GM19035 (cell line): ENCODE results near the gene SDK1.

Source experiments
- ATAC-seq: cut with Tn5 transposase; IDR thresholded peaks from one replicate; pipeline ENCODE4 v1.9.1; 2021; ENCODE audit not compliant: unreplicated experiment

Gene SDK1

DNA sequence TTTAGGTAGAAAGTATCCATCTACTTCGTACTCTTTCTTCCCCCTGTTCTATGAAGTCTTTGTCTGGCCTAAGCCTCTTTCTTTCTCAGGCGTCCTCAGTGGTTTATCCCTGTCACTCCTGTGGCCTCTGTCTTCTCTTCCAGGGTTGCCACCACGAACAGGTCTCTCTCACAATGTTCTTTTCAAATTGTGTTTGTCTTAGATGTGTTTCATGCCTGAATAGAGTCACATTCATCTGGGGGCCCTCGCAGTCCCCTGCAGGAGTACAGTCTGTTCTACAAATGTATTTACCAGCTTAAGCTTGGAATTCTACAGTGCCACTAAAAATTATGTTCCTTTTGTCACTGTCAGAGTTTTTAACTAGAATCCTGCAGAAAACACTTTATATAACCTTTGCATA lies 700.7 kb downstream of the SDK1 start:
- ATAC-seq = no peak

DNA sequence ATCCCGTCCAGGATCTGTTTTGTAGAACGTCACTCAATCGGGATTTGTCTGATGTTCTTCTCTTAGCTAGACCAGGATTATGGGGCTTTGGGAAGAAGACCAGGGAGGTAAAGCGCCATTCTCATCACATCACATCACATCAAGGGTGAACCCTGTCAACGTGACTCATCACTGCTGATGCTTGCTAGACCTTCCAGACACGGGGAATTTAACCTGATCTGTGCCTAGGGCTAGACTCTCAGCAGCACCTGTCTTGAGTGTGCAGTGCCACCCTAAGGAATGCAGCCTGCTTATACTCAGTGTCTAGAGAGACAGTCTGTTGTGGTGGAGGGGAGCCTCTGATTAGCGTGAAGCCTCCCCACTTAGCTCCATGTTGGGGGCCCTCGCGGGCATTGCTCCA lies 702.5 kb downstream of the SDK1 start:
- no peak for ATAC-seq

DNA sequence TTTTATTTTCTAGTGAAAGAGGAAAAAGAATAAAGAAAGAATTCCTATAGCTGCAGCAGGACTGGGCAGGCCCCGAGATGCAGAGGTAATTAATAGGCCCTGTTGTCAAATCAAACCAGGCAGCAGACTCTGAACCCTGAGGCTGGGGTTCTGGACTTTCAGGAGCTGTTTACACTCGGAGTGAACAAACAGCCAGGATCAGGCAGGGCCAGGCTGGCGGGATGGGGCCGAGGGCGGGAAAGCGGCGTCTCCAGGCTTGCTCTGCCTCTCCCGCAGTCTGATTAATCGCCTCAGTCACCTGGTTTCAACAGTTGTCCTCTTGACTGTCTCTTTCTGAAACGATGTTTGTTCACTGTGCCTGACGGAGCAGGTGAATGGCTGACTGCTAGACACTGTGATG lies 705.6 kb downstream of the SDK1 start:
- ATAC-seq = no peak

DNA sequence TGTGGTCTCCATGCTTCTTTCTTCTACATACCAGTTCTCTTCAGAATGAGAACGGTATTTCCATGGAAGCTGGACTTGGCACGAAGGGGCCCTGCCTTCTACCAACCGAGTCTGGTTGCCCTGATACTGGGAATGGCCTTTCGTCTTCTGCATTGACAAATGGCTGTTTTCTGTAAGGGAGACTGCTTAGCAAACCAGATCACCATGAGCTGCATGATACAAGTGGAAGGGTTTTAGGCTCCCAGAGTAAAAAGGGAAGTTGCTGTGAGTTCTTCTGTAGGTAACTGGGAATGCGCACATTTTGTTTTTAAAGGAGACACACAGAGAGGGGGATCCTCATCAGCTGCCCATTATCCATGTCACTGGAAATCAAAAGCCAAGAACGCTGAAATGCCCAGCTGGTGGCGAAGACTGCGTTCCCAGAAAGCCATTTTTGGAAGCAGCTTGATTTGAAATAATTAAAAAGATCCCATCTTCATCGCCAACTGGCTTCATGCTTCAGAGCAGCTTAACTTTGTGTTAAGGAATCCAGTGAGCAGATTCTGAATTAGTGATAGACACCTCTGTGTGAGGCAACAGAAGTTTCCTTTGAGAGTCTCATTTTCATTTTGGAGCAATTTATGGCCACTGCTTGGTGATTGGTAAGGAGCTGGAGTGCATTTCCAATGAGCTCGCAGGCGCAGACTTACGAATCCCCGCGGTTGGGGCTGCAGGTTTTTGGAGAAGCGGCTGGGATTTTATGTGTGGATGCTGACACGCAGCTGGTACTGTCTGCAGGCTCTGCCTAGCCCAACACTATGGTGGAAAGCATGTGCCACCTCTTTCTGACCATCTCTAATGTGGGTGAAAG lies 708.4 kb downstream of the SDK1 start:
- no peak for ATAC-seq

DNA sequence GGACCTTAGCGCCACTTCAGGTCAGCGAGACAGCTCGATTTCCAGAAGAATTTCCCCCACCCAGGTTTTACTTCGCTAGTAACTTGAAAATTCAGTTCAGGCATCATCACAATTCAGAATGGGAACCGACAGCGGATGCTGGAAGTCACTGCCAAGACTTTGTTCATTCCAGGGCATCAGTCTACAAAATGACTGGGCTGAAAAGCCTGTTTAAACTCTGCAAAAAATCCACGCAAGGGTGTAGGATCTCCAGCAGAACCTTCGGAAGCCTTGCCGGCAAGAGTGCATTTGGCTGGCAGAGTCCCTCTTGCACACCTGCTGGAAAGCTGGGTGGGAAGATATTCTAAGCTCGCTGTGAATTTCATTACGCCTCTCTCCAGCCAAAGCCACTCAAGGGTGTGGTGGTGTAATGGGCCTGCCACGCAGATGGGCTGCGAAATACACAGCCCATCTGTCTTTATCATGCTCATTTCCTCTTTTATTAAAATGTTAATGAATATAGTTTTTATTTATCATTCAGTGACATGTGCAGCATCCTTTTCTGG lies 709.1 kb downstream of the SDK1 start:
- ATAC-seq = no peak

DNA sequence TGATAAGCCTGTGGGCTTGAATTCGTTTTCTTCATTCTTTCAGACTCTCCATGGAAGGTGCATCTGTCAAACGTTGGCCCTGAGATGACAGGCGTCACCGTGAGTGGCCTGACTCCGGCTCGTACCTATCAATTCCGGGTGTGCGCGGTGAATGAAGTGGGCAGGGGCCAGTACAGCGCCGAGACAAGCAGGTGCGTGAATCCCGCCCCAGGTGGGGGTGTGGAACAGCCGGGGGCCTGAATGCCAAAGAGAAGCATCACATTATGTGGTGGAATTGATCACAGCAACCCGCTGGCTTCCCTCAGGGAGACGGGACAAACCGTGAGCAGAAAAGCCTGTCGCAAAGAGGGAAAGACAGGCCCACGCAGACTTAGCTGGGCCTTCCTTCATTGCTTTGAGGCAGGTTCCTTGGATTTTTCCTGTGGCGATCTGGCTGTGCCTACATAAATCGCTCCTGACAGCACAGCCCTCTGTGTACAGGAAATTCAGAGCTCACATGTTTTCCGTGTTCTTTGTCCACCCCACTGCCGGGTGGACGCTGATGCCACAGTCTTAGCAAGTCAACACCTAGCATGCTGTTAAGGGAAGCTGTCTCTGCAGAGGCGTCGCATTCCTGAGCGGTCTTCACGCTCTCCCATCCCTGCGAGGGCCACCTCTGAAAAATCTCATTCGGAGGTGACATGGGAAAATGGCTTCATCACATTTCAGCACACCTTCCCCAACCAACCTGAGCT lies 710.0 kb downstream of the SDK1 start:
- ATAC-seq = no peak

DNA sequence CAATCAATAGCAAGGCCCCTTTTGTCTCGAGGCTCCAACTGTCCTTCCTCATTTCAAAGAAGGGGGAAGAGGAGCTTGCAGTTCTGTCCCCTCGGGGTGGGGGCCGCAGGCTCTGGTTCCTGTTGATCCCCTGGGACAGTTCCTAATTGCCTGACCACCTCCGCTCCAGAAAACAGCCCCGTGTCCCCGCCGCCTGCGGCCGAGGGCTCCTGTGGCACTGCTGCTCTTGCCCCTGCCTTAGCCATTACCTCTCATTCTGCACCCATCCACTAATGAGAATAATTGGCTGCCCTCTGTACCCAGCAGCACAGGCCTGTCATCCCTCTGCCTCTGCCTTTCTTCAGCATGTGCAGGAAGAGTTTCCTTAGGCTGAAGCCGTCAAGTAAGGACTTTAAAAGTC lies 712.7 kb downstream of the SDK1 start:
- ATAC-seq = no peak

DNA sequence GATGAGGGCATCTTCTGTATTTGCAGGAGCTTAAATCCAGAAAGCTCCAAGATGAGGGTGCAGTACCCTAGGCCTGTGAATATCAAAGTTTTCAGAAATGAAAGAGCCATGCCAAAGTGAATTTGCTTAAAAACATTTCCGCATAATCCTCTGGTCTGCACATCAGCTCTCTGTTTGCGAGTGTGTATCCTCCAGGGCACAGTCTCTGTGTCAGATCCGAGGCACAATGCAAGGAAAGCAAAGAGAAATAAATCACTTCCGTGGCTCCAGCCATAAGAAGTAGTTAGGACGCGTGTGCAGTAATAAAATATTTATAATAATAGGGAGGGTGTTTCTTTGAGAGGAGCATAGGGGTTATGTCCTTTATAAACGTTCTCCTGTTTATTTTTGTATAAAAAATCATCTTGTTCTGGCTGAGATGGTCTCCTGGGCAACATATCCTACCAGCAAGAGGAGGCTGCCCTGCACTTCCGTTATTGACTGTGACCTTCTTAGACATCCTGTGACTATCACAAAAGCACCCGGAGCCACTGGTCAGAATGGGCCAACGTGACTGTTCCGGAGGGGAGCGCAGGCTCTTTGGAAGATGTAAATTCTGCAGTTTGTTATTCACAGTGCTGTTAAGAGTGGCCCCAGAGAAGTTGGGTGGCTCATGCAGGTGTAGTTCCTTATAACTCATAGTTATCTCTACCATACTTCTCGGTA lies 713.4 kb downstream of the SDK1 start:
- ATAC-seq = no peak

DNA sequence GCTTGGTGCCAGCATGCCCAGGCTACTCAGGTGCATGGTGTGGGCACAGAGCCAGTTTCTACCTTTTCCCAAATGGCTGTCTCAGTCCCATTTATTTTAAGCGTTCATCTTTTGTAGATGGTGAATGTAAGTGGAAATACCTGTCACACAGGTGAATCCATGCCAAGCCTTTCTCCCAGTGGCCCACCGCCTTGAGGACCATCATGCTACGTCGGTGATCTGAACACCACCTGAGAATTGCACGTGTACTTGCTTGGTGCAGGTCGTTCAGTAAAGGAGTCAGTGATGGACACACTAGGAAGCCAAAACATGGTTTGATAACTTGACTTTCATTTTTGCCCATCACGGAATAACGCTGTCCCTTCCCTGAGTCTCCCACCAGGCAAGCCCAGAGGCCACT lies 714.3 kb downstream of the SDK1 start:
- no peak for ATAC-seq

DNA sequence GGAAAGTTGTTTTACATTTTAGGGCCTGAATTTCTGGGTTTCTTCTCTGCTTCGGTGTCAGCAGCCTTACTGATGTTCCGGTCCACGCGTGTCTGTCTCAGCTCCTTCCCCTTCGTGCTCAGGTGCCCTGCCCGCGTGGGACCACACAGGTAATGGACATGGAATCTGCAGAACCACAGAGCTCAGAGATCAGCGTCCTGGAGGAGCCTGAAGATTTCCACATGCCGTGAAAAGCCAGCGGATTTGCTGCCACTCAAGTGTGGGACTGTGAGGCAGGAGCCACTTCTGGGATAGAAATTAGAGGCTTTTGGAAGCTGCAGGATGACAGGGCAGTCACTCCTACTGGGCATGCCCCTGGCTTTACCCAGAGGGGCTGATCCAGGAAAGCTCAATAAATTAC lies 714.9 kb downstream of the SDK1 start:
- no peak for ATAC-seq

DNA sequence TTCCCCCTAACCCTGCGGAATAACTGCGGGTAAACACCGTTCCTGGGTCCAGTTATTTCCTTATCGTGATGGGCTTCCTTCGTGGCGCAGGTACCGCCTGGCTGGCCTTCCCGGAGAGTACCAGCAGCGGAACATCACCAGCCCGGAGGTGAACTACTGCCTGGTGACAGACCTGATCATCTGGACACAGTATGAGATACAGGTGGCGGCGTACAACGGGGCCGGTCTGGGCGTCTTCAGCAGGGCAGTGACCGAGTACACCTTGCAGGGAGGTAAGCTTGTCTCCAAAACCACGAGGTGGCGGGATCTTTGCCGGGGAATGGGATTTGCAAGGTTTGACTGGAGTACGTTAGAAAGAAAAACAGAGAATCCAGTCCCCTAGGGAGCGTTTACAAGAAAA lies 716.0 kb downstream of the SDK1 start:
- ATAC-seq = no peak

DNA sequence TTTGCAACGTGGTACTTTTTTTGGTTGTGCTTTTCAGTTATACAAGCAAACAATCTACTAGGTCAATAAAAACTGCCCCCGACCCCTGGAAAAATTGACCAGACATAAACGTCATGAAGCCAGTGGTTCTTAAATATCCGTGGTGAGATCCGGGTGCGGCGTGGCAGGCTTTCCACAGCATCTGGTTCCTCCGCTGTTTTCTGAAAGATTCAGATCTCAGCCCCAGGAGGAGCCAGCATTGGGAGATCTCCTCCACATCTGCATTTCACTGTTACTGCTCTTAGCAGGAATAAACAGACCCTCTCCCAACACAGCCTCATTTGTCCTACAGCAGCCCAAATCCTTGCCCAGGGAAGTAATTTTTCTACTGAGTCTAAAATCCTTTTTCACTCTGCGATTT lies 716.7 kb downstream of the SDK1 start:
- no peak for ATAC-seq

DNA sequence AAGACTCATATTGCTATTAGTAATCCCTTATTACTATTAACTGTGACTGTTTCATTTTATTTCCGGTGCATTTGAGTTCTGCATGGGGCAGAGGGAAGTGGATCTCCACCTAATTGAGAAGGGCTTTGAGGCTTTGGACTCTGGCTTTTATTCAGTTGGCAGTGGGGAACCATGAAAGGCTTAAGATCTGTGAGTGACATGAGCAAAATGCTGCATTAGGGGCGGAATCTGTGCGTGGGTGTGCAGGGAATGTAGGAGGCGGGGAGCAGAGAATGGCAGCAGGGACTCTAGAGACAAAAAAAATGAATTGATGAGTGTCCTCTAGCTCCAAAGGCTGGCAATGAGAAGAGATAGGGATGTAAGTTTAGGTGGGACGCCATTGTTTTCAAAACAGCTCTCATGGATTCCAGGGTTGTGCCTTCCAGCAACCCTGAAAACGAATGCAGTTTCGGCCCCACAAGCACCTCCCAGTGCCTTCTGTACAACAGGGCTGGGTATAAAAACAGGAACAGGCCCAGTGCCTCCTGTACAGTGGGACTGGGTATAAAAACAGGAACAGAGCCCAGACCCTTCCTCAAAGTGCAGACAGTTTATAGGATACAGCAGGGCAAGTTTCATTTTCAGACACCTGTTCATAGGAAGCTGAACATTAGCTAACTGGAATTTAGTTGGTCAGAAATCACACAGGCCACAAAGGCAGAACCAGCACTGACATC lies 717.7 kb downstream of the SDK1 start:
- no peak for ATAC-seq

DNA sequence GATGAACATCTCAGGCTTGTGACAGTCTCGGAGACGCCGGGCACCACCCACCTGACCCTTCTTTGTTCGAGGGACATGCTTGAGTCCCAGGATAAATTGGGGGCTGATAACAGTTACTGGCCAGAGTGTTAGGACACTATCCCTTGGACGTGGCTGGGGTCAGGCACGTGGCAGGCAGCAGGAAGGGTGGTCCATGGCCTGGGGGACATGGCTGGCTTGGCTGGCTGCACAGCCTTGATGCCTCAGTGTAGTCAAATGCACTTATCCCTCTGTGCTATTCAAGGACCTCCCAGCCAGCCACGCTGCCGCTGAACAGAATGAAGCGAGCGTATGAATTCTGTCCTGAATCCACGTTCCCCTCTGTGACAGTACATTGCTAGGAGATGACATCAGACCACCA lies 719.0 kb downstream of the SDK1 start:
- no peak for ATAC-seq

DNA sequence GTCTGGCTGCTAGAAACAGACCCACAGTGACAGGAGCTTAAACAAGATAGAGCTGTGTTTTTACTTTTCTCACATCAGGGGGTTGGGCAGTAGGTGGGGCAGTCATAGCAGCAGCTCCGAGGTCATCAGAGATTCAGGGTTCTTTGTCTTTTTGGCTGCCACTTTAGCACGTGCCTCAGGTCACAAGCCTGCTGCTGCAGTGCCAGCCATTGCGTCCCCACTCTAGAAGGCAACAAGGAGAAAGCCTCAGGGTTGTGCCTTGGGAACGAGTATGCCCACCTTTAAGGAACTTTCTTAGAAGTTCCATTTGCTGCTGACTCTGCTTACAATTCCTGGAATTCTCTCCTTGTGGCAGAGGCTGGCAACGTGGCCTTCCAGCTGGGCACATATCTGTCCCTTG lies 720.4 kb downstream of the SDK1 start:
- ATAC-seq = no peak

DNA sequence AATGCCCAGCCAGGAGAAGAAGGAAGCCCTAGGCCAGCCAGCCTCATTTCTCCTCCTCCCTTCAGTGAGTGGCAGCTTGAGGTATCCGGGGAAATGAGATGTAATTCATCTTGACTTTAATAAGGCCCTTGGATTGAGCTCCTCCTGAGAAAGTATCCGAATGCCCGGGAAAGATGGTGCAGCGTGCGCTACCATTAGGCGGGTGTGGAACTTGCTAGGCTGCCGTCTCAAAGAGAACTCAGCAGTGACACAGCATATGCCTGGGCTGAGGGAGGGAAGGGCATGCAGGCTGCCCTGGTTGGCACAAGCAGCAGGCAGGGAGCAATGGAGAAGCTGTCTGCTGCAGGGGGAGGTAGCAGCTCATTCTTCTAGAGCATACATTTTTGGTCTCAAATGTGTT lies 721.2 kb downstream of the SDK1 start:
- no peak for ATAC-seq

DNA sequence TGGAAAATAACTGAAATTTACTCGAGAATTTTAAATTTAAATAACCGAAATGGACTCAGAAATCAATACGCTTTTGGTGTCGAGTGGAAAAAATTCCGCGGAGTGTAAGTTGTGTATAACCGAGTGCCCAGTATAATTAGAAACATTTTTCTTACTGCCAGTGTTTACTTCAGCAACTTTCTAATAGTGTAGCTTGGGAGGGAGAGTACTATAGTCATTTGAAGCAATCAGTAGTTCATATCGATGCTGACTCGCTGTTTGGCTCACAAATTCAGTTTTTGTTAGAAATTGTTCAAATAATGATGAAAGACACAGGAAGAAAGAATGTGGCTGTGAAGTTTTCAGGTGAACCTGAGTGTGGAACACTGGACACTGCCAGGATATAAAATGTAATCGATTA lies 722.5 kb downstream of the SDK1 start:
- no peak for ATAC-seq

DNA sequence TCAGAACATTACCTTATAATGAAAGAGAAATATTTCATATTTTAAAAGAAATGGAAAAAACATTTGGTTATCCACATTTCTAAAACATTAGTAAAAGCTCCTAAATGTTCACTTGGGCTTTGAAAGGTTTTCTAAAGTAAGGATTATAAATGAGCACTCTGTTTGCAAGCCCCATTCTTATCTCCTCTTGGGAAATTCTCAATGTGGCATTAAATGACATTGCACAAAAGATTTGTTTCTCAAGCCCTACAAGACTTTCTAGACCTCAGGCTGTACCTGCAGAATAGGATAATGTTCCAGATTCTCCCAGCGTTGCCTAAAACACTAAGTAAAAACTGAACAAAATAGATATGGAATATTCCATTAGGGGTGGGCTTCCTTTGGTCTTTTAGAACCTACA lies 723.1 kb downstream of the SDK1 start:
- ATAC-seq = no peak

DNA sequence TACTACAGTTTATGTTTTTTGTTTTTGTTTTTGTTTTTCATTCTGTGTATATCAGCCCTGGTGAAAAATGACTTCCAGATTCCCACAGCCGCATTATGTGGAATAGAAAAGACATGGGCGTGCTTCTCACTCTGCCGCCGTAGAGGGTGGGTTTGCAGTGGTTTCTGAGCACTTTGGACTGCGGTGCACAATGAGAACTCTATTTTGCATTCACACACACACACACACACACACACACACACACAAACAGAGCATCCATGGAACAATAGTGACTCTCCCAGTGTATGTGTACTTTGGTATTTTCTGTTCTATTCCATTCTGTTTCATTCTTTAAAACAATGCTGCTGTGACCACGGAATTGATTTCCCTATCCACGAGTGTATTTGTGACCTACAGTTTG lies 723.8 kb downstream of the SDK1 start:
- no peak for ATAC-seq

DNA sequence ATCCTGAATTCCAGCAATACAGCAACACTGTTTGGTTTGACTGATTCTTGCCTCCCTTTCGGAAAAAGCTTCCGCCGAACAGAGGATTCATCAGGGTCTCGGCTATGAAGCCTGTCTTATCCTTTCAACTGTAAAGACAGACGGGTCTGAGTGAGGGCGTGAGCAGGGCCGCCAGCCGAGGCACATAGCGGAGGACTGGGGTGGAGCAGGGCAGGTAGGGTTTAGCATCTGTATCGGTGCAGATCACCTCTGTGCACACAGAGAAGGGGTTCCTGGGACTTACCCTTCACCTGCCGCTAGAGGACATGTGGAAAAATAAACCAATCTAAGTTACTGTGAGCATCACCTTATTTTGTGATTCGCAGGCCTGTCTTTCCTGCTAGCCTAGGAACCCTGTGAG lies 724.2 kb downstream of the SDK1 start:
- ATAC-seq = no peak
